Neural cell (in vitro differentiated cells): ENCODE data around the gene C1orf210.
A peak's percentile ranks its signal among the peaks of the same experiment; 100 is the strongest.

Source experiments
- CTCF ChIP-seq: fragments of 450-650 bp; IDR thresholded peaks from 2 replicates; pipeline ENCODE4 v1.5.1; 2014; ENCODE audit warnings: antibody characterized with exemption, mild to moderate bottlenecking, moderate library complexity; ENCODE audit not compliant: poor library complexity, severe bottlenecking
- REST ChIP-seq: IDR thresholded peaks from 2 replicates; pipeline ENCODE4 v1.6.1; 2012; ENCODE audit warnings: borderline replicate concordance
- SMC3 ChIP-seq: fragments of 450-650 bp; conservative IDR thresholded peaks from 2 replicates; pipeline ENCODE4 v1.6.1; 2014; ENCODE audit warnings: antibody characterized with exemption, mild to moderate bottlenecking, moderate library complexity; ENCODE audit not compliant: poor library complexity

GRCh38 chr1:43298055-43298454 is 12.7 kb upstream of the C1orf210 start:
- TF ChIP-seq CTCF, result no peak
- TF ChIP-seq REST, result peak; percentile 92
- no peak for TF ChIP-seq SMC3
